Prostate gland (tissue), 2 donors: ENCODE measurements around the gene SLC39A7. TPM values are rescaled to one million over a fixed set of nuclear protein-coding genes. Genes with fewer than 3 reads are reported as not detected.
"Not testable (repeated sequence)": the region's sequence is repeated elsewhere in the genome, so short reads cannot be mapped to it uniquely, and the experiment has no call there.

Source experiments
- DNase-seq: peaks from one replicate; pipeline ENCODE4 v3.0.0-alpha.2; 2019; ENCODE audit warnings: low spot score
- H3K27ac ChIP-seq, 2 donors: fragments of 200-600 bp; sonication (generic); 2 replicates each; pipeline ENCODE4 v1.5.1; 2017 to 2019
- H3K27me3 ChIP-seq: fragments of 200-600 bp; sonication (generic); replicated peaks from 2 replicates; pipeline ENCODE4 v1.5.1; 2019; ENCODE audit not compliant: insufficient read depth
- H3K36me3 ChIP-seq, 2 donors: fragments of 200-600 bp; sonication (generic); 1 replicate in 1 of 2; 2 replicates in 1 of 2; pipeline versions ENCODE4 v1.5.1 to v1.8.1; 2017 to 2019
- H3K4me1 ChIP-seq: fragments of 200-600 bp; sonication (generic); replicated peaks from 2 replicates; pipeline ENCODE4 v1.5.1; 2019
- H3K4me3 ChIP-seq, 2 donors: fragments of 200-600 bp; sonication (generic); 2 replicates each; pipeline ENCODE4 v1.5.1; 2017 to 2019
- H3K9me3 ChIP-seq: fragments of 200-600 bp; sonication (generic); 2 replicates; pipeline ENCODE4 v1.5.1; 2017
- CTCF ChIP-seq, 4 experiments: fragments of 200-600 bp in 2 of 4; fragments of 450-650 bp in 2 of 4; sonication (generic) in 2 of 4; IDR thresholded peaks; 1 replicate in 3 of 4; 2 replicates in 1 of 4; pipeline ENCODE4 v1.5.1; 2016 to 2019; ENCODE audit warnings: antibody characterized with exemption in 4 of 4, mild to moderate bottlenecking in 2 of 4, moderate library complexity in 2 of 4
- POLR2A ChIP-seq: fragments of 450-650 bp; IDR thresholded peaks from one replicate; pipeline ENCODE4 v1.6.1; 2016; ENCODE audit warnings: antibody characterized with exemption, mild to moderate bottlenecking
- POLR2AphosphoS5 ChIP-seq: sonication (generic); formaldehyde crosslinking; IDR thresholded peaks from one replicate; pipeline ENCODE4 v1.6.1; 2017; ENCODE audit warnings: antibody characterized with exemption
- WGBS: methylation state at CpG from one replicate; pipeline ENCODE4 v1.1.5; 2018; 5-methylcytosine and 5-hydroxymethylcytosine counted together
- intact Hi-C: fragments of 100-400 bp; cut with DNase I; formaldehyde crosslinking; loops from one replicate; pipeline ENCODE4 v1.14.2; 2022
- total RNA-seq, 2 donors: library from RNA; depleted of rRNA; stranded (reverse); fragments of >200 nt; gene quantifications; one replicate each; pipeline ENCODE4 v1.1.0, GENCODE V29; 2016

The SLC39A7 gene
- total RNA-seq, 2 donors from 2014 or later = 109 to 182 TPM

DNA sequence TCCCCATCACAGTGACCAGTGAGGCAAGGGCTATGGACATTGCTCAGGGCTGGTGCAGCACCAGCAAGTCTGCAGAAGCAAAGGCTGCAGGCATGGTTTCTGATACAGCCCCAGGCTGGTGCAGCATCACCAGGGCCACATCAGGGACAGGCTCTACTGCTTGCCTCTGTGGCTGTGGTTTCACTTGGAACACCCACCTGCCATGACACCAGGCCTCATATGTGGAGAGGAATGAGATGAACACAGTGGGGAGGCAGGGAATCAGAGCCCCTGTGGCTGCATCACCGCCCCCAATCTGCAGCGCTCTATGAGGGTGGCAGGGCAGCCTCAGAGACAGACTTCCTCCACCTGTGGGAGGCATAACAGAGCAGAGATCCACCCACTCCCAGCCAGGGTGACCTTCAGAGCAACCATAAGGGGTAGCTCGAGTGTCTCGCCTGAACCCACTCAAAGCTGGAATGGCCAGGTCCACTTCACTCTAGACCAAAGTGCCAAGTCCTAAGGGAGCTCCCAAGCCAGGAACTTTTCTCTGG is 15.5 kb downstream of the SLC39A7 start:
- no peaks in the 10 kb centered on the region for H3K27me3 ChIP-seq
- intact Hi-C loops = no loop called here
- no peak overlapping the region for H3K4me3 ChIP-seq
- no peaks in the 10 kb centered on the region for H3K4me1 ChIP-seq
- H3K36me3 ChIP-seq = no peaks in the 10 kb centered on the region
- no peaks in the 10 kb centered on the region for H3K9me3 ChIP-seq
- DNase-seq = no peak
- 94% methylated on average over 4 of the region's 4 CpGs for WGBS
- H3K27ac ChIP-seq = no peak overlapping the region
- TF ChIP-seq POLR2AphosphoS5 (no peak), CTCF (IDR thresholded peaks at IDR 0.05) (no peak), POLR2A (no peak)

DNA sequence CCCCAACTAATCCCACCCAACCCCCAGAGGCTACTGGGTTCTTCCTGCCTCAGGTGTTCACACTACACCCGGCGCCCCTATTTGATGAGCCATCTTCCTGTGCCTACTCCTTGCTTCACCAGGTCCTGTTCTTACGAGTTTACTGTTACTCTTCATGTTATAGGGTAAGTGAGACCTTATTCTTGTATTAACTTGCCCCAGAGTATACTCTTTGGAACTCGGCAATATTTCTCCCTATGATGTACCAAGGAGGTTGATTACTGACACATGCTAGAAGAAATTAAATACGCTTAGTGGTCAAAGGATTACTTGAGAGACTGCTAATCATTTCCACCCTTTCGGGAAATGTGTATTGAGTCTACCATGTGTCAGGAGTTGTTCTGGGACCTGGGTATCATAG is 16.6 kb downstream of the SLC39A7 start:
- TF ChIP-seq POLR2A (no peak), POLR2AphosphoS5 (no peak), CTCF (IDR thresholded peaks at IDR 0.05) (no peak)
- Histone ChIP-seq H3K27me3 (no peaks in the 10 kb centered on the region), H3K27ac (no peak overlapping the region), H3K4me3 (no peak overlapping the region), H3K4me1 (no peaks in the 10 kb centered on the region), H3K9me3 (no peaks in the 10 kb centered on the region), H3K36me3 (no peaks in the 10 kb centered on the region)
- intact Hi-C loops = no loop called here
- no peak for DNase-seq
- 55% methylated on average over 6 of the region's 6 CpGs for WGBS

- TF ChIP-seq POLR2A (no peak), CTCF (IDR thresholded peaks at IDR 0.05) (no peak), POLR2AphosphoS5 (no peak)
- H3K9me3 ChIP-seq = no peaks in the 10 kb centered on the region
- H3K4me1 ChIP-seq = no peaks in the 10 kb centered on the region
- no peak overlapping the region for H3K4me3 ChIP-seq
- no peaks in the 10 kb centered on the region for H3K27me3 ChIP-seq
- DNase-seq = no peak
- no peaks in the 10 kb centered on the region for H3K36me3 ChIP-seq
- 70% methylated on average over 3 of the region's 3 CpGs for WGBS
- no peak overlapping the region for H3K27ac ChIP-seq
- intact Hi-C loops = no loop called here
These were observed 17.0 kb downstream of the SLC39A7 start for GRCh38 chr6:33217681-33218080.

- H3K36me3 ChIP-seq, H3K9me3 ChIP-seq, DNase-seq, H3K27me3 ChIP-seq, H3K4me1 ChIP-seq, H3K4me3 ChIP-seq, intact Hi-C loops, H3K27ac ChIP-seq: not testable (repeated sequence)
- 39% methylated on average over 14 of the region's 14 CpGs for WGBS
These were observed 25.9 kb downstream of the SLC39A7 start for GRCh38 chr6:33226503-33227120.

- no peak for DNase-seq
- intact Hi-C loops = no loop called here
- Histone ChIP-seq H3K4me1 (no peaks in the 10 kb centered on the region), H3K27me3 (peaks cover 4% of the 10 kb centered on the region), H3K36me3 (no peaks in the 10 kb centered on the region), H3K4me3 (no peak overlapping the region), H3K27ac (no peak overlapping the region), H3K9me3 (no peaks in the 10 kb centered on the region)
- WGBS = 17% methylated on average over 6 of the region's 6 CpGs
- TF ChIP-seq CTCF (IDR thresholded peaks at IDR 0.05) (no peak), POLR2AphosphoS5 (no peak), POLR2A (no peak)
These were observed 34.6 kb downstream of the SLC39A7 start for GRCh38 chr6:33235221-33235634.
